Measurements from ENCODE around the gene KCNJ11.
A peak's percentile ranks its signal among the peaks of the same experiment; 100 is the strongest.

KCNJ11 gene

GRCh38 chr11:17389211-17389956, 925 bp upstream of the KCNJ11 start:
- peak; percentile 62 for DNase-seq

- DNase-seq, result no peak
These were observed 648 bp downstream of the KCNJ11 start for GRCh38 chr11:17387811-17388210.

DNA sequence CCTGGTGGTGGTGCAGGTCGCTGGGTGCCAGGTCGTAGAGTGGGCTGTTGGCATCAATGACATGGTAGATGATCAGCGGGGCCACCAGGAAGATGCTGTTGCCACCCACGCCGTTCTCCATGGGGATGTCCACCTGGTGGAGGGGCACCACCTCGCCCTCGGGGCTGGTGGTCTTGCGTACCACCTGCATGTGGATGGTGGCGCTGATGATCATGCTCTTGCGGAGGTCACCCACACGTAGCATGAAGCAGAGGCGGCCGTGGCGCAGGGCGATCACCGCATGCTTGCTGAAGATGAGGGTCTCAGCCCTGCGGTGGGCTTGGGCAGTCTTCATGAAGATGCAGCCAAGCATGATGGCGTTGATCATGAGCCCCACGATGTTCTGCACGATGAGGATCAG, 1.2 kb downstream of the KCNJ11 start:
- no peak for DNase-seq

DNA sequence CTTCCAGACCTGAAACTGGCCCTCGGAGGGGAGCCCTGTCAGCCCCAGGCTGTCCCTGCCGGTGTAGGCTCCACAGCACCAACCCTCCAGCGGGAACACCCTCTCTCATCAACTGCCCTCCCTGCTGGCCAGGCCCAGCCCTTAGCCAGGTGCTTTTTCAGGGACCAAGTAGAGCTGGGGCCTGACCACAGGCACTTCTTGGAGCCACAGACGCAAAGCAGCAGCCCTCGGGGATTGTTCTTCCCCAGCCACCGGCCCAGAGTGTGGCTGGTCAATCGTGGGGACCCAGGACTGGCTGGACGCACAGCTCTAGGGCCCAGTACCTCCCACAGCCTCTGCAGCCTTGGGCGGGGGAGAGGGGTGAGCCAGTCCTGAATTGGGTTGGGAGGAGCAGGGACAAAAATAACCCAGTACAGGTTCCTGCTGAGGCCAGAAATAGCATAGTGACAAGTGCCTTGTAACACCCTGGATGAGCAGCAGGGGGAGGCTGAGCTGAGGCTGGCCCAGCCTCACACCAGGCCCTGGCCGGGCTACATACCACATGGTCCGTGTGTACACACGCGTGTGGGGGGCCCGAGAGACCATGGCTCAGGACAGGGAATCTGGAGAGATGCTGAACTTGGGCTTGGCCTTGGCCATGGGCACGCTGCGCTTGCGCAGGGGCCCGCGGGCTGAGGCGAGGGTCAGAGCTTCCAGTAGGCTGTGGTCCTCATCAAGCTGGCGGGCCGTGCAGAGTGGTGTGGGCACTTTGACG, 2.0 kb downstream of the KCNJ11 start:
- peak; percentile 58 for DNase-seq

DNA sequence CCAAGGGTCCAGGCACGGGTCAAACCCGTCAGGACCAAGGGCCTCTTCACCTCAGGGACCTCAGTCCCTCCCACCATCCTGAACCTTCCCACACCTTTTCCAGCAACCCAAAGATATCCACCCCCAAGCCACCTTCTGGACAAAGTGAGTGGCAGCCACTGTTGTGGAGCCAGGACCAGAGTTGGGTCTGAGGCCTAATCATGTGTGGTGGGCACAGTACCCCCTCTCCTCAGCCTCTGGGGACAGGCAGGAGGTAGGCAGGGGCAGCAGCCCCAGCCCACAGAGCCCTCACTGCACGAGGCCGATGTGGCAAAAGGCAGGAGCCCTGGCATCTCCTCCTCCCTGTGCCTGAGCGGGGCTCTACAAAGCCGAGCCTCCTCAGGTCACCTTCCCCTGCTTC, 2.5 kb downstream of the KCNJ11 start:
- no peak for DNase-seq

- no peak for DNase-seq
These were observed 3.0 kb downstream of the KCNJ11 start for GRCh38 chr11:17385492-17385891.

DNA sequence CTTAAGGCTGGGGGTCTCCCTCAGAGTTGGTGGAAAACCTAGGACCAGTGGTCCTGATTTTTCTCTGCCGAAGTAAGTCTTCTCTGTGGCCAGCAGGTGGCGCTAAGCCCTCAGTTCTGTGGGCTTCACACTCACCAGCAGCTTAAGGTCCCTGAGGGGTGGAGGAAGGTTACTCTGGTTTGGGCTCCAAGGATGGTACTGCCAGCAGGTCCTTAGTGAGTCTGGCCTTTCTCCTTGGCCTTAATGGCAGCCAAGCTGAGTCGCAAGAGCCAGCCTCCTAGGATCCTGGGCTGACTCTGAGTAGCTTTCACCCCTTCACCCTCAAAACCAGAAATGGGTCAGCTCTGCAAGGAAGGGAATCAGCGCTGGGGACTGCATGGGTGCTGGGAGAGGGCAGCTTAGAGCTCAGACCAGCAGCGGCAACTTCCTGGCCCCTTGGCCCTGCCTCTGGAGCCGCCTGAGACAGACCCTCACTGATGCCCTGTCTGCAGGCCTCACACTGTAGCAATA, 4.4 kb downstream of the KCNJ11 start:
- DNase-seq, result peak; percentile 82

- DNase-seq, result no peak
These were observed 5.0 kb downstream of the KCNJ11 start for GRCh38 chr11:17383461-17383860.

DNA sequence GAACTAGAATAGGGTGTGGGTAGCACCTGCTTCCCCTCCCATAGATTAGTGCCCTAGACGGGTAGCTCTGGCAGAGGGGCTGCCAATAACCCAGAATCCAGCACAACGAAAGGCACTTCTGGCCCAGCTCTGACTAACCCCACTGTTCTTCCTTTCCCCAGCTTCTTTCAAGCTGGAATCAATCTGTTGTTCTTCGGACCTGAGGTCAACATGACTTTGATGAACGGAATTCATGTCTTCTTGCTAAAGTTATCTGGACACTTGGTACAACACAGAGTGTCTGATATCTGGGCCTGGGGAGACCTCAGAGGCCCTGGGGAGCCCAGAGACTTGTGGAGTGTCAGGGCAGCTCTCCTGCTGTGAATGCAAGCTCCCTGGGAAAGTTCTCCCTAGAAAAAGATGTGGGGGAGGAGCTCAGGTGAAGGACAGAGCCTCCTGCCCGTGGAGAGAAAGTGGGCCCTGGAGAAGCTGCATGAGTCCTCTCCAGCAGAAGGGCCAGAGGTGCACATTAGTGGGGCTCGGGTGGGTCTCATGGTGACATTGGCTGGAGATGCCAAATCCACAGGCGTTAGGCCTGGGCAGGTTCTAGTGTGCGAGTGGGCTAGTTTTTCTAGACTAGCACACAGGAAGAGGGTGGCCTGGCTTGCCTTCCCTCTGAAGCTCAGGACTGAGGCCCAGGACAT, 6.3 kb downstream of the KCNJ11 start:
- no peak for DNase-seq

DNA sequence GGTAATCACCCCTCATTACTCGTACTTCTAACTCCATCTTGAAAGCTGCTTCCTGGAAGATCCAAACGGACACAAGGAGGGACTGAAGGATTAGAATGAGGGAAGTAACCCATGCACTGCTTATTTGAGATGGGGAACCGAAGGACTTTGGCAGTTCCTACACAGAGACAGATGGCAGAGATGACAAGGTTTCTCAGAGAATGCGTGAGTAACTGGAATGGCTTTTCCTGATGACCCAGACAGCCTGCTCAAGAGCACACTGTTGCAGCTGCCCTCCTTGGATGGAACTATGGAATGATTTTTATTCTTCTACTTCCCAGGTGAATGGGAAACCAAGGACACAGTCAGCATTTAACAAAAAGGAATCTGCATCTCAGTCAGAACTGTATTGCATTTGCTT, 7.3 kb downstream of the KCNJ11 start:
- DNase-seq, result no peak

GRCh38 chr11:17379383-17380180, 8.9 kb downstream of the KCNJ11 start:
- no peak for DNase-seq

GRCh38 chr11:17378655-17379054, 9.8 kb downstream of the KCNJ11 start:
- no peak for DNase-seq

DNA sequence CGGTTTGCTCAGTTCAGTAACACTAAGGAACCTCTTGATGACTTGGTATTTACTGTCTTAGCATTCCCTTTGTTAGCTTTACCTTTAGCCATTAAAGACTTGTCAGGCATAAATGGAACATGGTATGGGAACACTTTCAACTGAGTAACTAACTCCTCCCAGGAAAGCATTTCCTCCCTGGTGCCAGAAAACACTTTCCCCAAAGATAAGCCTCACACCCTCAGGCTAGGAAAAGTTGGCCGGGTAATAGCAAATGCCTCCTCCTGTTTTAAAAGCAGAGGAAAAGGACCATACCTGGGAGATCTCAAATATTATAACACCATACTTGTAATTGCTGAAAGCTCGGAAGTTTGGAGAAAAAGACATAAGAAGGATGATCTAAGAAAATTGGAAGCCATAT, 12.0 kb downstream of the KCNJ11 start:
- DNase-seq, result no peak

DNA sequence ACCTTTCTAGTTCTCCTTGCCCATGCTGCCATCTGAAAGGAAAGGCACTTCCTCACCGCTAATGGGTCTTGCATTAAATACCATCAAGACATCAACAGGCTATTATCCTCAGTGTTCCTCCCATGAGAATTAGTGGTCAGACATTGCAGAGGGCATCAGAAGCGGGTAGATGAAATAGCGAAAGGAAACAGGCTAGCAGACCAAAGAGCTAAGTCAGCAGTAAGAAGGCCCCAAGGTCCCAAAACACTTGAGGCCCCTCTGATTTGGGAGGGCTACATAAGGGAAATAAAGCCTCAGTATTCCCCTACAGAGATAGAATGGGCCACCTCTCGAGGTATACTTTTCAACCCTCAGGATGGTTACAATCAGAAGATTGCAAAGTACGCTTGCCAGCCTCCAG, 12.9 kb downstream of the KCNJ11 start:
- DNase-seq, result no peak

GRCh38 chr11:17371614-17372013, 16.8 kb downstream of the KCNJ11 start:
- no peak for DNase-seq

GRCh38 chr11:17369684-17370243, 18.7 kb downstream of the KCNJ11 start:
- DNase-seq, result no peak

GRCh38 chr11:17369094-17369493, 19.4 kb downstream of the KCNJ11 start:
- no peak for DNase-seq

- DNase-seq, result no peak
These were observed 19.9 kb downstream of the KCNJ11 start for GRCh38 chr11:17368551-17368950.

DNA sequence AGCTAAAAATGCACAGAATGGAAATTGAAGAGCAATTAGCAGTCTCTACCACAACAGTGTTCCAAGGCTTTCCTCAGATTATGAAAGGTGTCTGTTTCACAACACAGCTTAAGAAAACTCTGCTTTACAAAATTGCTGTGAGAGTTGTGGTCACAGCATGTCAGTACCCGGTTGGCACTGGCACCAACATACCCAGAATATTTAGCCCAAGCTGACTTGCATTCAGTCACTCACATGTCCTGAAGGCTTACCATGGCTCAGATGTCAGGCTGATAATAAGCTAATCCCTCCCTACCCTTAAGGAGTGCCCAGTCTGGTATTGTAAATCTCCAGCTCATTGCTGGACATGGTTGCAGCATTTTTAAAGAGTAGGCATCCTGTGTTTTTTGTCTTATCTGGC, 22.0 kb downstream of the KCNJ11 start:
- no peak for DNase-seq

DNA sequence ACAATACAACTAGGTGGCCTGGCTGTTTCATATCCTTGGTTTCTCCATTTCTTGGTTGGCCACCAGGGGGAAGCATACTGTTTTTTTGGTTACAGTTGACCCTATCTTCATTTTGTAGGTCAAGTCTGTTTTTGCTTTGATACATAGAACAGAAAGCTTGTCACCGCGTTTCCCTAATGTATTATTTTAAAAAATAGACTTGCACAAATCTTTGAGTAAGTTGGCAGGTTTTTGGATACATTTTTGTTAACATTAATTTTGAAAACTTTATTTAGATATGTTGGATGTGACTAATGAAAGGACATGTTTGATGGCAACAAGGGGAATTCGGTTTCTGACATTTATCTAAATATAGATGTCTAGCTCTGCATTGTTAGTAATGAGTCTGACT, 33.9 kb downstream of the KCNJ11 start:
- peak; percentile 66 for DNase-seq

GRCh38 chr11:17353821-17354600, 34.4 kb downstream of the KCNJ11 start:
- no peak for DNase-seq
